ENCODE measurements around the gene DARS2. TPM values are rescaled to one million over a fixed set of nuclear protein-coding genes. Genes with fewer than 3 reads are reported as not detected.
"Not testable (repeated sequence)": the region's sequence is repeated elsewhere in the genome, so short reads cannot be mapped to it uniquely, and the experiment has no call there.

DARS2 gene
- total RNA-seq, 1 donor from 2014 or later, result 9.5 TPM

GRCh38 chr1:173789841-173790240 is 34.6 kb upstream of the DARS2 start:
- H3K4me1 Mint-ChIP-seq (ENCODE audit: low read depth), result no peaks in the 10 kb centered on the region
- no peaks in the 10 kb centered on the region for H3K27me3 Mint-ChIP-seq (ENCODE audit: low read depth)
- no peak overlapping the region for H3K4me3 Mint-ChIP-seq (ENCODE audit: unreplicated experiment)
- no peaks in the 10 kb centered on the region for H3K9me3 Mint-ChIP-seq (ENCODE audit: low read depth)
- H3K27ac Mint-ChIP-seq (ENCODE audit: unreplicated experiment), result no peak overlapping the region
- peaks cover 18% of the 10 kb centered on the region for H3K36me3 Mint-ChIP-seq (ENCODE audit: low read depth)
- DNase-seq (ENCODE audit: low spot score), result no peak
- TF ChIP-seq CTCF (IDR thresholded peaks at IDR 0.05), result no peak

GRCh38 chr1:173798078-173798477 is 26.4 kb upstream of the DARS2 start:
- Mint-ChIP-seq H3K9me3 (ENCODE audit: low read depth) (peaks cover 5% of the 10 kb centered on the region), H3K4me3 (ENCODE audit: unreplicated experiment) (no peak overlapping the region), H3K27ac (ENCODE audit: unreplicated experiment) (no peak overlapping the region), H3K27me3 (ENCODE audit: low read depth) (no peaks in the 10 kb centered on the region), H3K4me1 (ENCODE audit: low read depth) (no peaks in the 10 kb centered on the region), H3K36me3 (ENCODE audit: low read depth) (peaks cover 7% of the 10 kb centered on the region)
- no peak for DNase-seq (ENCODE audit: low spot score)
- no peak for TF ChIP-seq CTCF (IDR thresholded peaks at IDR 0.05)

- H3K27ac Mint-ChIP-seq (ENCODE audit: unreplicated experiment); H3K27me3 Mint-ChIP-seq (ENCODE audit: low read depth); H3K4me1 Mint-ChIP-seq (ENCODE audit: low read depth); H3K4me3 Mint-ChIP-seq (ENCODE audit: unreplicated experiment); H3K9me3 Mint-ChIP-seq (ENCODE audit: low read depth); H3K36me3 Mint-ChIP-seq (ENCODE audit: low read depth); DNase-seq (ENCODE audit: low spot score): not testable (repeated sequence)
Observed at GRCh38 chr1:173799995-173800394, 24.5 kb upstream of the DARS2 start.

GRCh38 chr1:173802961-173803360 is 21.5 kb upstream of the DARS2 start:
- no peak for DNase-seq (ENCODE audit: low spot score)
- Mint-ChIP-seq H3K27ac (ENCODE audit: unreplicated experiment) (no peak overlapping the region), H3K27me3 (ENCODE audit: low read depth) (no peaks in the 10 kb centered on the region), H3K4me3 (ENCODE audit: unreplicated experiment) (no peak overlapping the region), H3K4me1 (ENCODE audit: low read depth) (no peaks in the 10 kb centered on the region), H3K36me3 (ENCODE audit: low read depth) (peaks cover 8% of the 10 kb centered on the region), H3K9me3 (ENCODE audit: low read depth) (no peaks in the 10 kb centered on the region)
- TF ChIP-seq CTCF (IDR thresholded peaks at IDR 0.05), result no peak

GRCh38 chr1:173813654-173814053 is 10.8 kb upstream of the DARS2 start:
- not testable (repeated sequence) for H3K27ac Mint-ChIP-seq (ENCODE audit: unreplicated experiment)

GRCh38 chr1:173818459-173818858 is 6.0 kb upstream of the DARS2 start:
- no peak for DNase-seq (ENCODE audit: low spot score)
- H3K4me1 Mint-ChIP-seq (ENCODE audit: low read depth), result peaks cover 29% of the 10 kb centered on the region
- TF ChIP-seq CTCF (IDR thresholded peaks at IDR 0.05), result no peak
- H3K27ac Mint-ChIP-seq (ENCODE audit: unreplicated experiment), result no peak overlapping the region
- H3K36me3 Mint-ChIP-seq (ENCODE audit: low read depth), result peaks cover 5% of the 10 kb centered on the region
- peaks cover 13% of the 10 kb centered on the region for H3K9me3 Mint-ChIP-seq (ENCODE audit: low read depth)
- no peak overlapping the region for H3K4me3 Mint-ChIP-seq (ENCODE audit: unreplicated experiment)
- no peaks in the 10 kb centered on the region for H3K27me3 Mint-ChIP-seq (ENCODE audit: low read depth)

More at GRCh38 chr1:173813654-173814053, 10.8 kb upstream of the DARS2 start:
- not testable (repeated sequence) for H3K27me3 Mint-ChIP-seq (ENCODE audit: low read depth); H3K4me1 Mint-ChIP-seq (ENCODE audit: low read depth); H3K4me3 Mint-ChIP-seq (ENCODE audit: unreplicated experiment); DNase-seq (ENCODE audit: low spot score)
- peaks cover 22% of the 10 kb centered on the region for H3K9me3 Mint-ChIP-seq (ENCODE audit: low read depth)
- H3K36me3 Mint-ChIP-seq (ENCODE audit: low read depth), result peaks cover 16% of the 10 kb centered on the region
